NCI-H1436 (cell line): ENCODE results near the gene EML2.
"Not testable (repeated sequence)": the region's sequence is repeated elsewhere in the genome, so short reads cannot be mapped to it uniquely, and the experiment has no call there.

Source experiments
- DNase-seq: peaks from one replicate; lab custom pipeline; 2025; lab: John Stamatoyannopoulos, UW

EML2 gene

DNA sequence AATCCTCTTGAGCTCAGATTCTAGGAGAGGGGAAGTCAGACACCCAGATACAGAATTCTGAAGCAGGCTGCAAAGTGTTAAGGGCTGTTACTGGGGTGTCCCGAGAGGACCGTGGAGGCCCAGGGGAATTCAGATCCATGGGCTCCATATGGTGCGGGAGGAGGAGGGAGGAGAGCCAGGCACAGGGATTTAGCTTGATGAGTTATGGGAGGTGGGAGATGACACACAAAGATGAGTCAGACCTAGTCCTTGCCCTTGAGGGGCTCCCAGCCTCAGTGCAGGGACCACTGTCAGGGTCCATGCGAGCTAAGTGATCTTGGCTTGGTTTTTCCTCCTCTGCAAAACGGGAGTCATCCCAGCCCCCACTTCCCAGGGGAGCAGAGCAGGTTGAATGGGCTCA lies 14.4 kb upstream of the EML2 start:
- peak; percentile 23 for DNase-seq

DNA sequence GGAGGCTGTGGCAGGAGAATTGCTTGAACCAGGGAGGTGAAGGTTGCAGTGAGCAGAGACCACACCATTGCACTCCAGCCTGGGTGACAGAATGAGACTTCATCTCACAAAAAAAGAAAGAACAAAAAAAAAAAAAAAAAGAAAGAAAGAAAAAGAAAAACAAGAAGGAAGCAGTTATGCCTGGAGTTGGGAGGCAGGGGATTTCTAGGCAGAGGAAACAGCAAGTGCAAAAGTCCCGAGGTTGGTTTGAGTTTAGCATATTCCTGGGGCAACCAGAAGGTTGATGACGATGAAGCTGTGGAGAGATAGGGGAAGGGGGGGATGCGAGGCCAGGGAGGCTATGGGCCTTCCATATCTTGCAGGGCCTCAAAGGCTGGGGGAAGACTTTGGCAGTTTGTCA lies 11.5 kb upstream of the EML2 start:
- DNase-seq = no peak

DNA sequence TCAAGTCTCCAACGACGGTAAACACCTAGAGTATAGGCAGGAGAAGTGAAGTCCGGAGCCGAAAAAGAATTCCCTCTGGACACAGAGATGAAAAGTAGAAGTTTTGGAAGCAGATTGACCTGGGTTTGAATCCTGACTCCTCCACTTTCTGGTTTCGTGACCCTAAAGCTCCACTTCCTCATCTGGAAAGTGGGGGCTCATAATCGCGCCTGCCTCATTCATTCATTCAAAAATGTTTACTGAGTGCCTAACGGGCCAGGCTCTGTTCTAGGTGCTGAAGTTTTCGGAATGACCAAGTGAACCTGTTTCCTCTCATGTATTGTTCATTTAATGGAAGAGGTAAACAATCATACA lies 7.1 kb upstream of the EML2 start:
- no peak for DNase-seq

DNA sequence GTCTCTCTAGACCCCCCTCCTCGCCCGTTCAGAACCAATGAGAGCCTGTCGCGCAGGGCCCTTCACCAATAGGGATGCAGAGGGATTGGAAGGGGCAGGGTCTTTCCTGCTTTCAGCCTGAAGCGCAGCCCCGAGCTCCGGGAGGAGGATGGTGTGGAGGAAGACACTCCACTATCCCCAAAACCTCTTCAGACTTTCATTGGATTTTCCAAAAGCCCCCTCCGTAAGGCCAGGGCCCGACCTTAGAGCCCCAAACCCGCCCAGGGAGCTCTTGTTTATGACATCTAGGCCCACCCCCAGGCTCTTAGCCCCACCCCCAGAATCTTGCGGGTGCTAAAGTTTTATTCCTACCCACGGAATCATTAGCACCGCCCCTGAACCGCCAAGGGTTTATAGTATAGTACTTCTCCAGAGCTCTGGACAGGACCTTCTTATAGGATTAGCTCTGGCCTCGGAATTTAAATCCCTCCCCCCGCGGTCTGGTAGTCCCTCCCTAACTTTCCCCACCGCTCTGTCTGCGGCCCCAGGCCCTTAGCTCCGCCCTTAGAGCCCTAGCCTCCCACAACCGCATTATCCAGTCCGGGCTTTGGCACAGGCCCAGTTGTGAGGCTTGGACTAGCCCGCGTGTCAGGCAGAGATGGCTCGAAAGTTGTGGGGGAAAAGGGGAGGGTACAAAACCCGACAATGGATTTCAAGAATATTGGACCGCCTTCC lies 6.6 kb upstream of the EML2 start:
- DNase-seq = peak; percentile 83

DNA sequence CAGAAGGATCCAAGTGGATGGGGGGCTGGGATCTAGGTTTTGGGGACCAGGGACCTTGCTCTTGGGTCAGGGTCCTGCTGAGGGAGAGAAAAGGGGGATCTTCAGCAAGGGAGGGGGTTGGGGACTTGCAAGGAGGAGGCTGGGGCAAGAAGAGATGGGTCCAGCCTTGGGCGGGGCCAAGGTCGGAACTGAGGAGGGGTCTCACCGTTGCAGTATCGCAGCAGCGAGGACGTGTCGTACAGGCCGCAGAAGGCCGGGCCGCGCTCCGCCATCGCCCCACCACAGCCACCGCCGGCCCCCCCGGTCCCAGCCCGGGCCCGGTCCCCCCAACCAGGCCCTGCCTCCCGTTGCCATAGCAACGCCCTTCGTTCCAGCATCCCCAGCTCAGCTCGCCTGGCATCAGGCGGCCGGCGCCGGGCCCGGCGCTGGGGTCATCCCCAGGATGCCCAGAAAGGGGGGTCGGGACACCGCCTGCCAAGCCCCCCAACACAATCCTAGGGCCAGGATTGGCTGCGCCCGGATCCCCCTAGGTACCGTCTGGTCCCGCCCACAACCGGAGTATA lies 6.0 kb upstream of the EML2 start:
- DNase-seq = no peak

DNA sequence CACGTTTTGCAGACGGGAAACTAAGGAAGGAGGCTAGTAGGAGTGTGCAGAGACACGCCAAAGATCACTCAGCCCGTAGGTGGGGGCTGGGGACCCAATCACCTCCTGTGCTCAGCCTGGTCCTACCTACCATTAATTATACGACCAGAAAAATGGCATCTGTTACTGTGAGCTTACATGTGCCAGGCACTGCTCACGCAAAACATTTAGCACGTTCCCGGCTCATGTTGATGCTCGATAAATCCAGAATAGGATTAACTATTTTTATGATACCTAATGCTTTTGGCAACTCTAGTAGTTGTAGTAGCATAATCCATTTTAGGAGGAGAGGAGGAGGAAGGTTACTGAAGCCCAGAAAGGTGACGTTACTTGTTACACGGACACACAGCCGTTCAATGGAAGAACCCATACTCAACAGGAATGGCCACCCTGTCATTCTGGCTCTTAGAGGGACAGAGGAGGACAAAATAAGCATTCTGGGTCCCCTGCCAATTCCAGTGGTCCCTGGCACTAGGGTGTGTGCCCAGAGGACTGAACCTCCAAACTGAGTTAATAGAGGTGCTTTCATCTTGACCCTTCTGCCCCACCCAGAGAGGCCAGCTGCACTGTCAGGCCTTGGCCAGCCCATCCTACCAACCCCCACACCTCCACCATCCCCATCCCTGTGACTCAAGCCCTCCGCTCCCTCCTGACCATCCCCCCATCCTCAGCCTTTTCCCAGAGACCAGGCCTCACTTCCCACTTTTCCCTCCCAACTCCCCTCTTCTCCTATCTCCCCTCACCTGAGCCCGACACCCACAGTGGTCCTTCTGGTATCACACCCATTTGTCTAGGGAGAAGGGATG lies 5.0 kb upstream of the EML2 start:
- DNase-seq = no peak

DNA sequence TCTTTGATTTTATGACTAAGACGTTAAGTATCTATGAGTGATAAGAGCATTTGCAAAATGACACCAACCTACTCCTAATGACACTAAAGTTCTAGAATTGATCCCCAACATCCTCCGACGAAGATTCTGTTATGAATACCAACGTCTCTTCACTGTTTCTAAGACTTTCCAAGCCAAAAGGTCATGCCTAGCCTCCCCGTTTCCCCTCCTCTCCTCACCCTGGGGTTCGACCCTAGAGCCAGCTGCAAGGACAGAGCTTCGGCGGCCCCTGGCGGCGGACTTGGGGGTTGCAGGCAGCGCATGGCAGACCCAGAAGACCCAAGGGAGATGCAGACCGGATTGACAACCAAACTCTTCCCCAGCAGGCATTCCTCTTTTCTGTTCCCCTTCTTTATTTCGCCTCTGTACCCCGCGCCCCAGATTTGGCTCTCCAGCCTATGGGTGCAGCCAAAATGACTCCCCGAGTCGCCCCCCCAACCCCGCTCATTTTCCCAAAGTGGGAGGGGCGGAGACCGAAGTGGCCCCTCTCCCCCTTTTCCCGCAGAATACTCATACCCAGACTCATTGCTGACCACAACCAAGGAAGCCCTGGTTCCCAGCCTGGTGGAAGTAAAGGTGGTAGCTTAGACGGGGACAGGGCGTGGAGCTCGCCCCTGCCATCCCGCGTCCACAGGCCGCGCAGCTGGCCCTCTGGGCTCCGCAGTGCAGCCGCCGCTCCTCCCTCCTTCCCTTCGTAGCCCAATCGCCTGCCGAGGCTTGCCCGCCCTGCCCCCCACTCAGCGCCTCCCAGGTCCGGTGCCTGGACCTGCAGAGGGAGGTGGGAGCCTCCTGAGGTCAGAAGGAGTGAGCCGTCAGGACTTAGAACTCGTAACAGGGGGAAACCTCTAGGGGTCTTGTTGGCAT lies 4.1 kb upstream of the EML2 start:
- DNase-seq = peak; percentile 73

DNA sequence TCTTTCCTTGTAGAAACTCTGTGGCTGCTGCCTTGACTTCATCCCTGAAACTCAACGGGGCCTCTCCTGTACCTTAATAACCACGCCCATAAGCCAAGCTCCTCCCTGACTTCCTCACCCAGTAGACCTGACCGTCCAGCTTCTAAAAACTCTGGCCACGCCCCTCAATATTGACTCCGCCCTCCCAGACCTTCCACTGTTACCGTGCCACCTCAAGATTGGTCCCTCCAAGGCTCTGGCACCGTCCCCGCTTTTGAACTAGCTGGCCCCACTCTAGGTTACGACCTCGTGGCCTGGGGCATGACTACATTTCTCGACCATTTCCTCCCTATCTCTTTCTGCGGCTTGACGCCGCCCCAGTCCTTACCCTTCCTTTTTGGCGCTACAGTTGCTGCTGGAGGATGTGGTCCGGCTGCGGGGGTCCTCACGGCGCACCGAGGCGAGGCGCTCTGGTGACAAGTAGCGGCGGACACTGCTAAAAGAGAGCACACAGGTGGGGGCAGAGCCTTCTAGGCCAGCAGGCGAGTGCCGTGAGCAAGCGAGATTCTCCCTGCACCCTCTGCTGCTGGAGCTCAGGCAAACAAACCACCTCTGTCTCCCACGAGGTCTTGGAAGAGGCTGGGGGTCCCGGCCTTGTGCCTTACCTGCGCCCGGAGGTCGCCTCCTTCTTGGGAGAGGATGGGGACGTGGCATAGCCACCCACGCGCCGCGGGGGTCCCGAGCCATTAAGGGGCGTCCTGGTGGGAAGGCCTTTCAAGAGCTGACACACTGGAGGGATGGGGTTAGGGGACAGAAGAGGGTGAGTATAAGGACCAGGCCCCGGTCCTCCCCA lies 2.3 kb upstream of the EML2 start:
- DNase-seq = peak; percentile 73

DNA sequence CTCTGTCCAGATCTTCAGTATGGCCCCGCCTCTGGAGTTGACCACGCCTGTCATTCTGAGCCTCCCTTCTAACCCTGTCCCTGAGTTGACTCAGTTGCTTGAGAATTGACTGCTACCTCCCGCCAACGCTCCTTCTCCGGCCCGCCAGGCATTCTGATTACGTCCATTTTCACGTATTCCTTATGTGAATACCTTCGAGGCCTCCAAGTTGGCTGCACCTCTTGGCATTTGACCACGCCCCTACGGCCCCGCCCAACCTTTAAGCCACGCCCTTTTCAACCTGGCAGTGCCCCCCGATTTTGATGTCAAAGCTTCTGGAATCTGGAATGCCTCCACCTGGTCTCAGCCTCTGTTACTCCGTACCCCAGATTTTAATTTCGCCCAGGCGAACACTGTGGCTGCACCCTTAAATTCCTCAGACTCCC lies 1.7 kb upstream of the EML2 start:
- no peak for DNase-seq

DNA sequence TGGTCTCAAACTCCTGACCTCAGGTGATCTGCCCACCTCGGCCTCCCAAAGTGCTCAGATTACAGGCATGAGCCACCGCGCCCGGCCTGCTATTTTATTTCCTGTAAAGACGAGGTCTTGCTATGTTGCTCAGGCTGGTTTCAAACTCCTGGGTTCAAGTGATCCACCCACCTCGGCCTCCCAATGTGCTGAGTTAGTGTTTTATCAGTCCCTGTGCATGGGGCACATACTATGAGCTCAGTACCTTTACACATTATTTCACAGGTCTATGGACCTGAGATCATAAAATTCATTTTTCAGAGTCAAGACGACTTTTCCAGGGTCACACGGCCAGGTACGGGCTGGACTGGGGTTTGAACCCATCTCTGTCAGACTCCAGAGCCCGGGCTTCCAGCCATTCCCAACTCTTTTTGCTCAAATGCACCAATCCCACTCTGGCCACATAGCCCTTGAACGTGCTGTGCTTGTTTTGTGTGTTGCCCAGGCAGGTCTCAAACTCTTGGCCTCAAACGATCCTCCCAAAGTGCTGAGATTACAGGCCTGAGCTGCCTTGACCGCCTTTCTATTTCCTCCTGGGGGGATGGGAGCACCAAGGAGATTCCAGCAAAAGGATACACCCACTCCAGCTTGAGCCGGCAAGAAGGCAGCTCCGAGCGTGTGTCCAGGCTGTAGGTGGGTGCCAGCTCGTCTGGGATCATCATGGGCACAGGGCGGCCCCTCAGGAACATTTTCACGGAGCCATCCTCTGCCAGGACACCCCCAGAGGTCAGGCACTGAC lies 1.1 kb downstream of the EML2 start:
- no peak for DNase-seq

DNA sequence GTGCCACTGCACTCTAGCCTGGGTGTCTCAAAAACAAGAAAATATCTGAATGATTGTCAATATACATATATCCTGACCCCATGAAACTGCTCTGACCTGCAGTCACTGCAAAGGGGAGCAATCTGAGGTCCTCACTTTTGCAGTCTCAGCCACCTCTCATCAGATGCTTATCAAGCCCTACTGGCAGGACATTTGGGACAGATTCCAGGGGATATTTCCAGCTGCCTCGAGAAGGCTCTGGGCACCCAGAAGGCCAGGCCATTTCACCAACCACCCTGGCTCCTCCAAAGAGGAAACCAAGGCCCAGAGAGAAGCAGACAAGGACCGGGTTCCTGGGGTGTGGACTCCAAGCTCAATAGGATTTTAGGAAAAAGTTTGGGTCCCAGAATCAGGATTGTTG lies 2.3 kb downstream of the EML2 start:
- no peak for DNase-seq

DNA sequence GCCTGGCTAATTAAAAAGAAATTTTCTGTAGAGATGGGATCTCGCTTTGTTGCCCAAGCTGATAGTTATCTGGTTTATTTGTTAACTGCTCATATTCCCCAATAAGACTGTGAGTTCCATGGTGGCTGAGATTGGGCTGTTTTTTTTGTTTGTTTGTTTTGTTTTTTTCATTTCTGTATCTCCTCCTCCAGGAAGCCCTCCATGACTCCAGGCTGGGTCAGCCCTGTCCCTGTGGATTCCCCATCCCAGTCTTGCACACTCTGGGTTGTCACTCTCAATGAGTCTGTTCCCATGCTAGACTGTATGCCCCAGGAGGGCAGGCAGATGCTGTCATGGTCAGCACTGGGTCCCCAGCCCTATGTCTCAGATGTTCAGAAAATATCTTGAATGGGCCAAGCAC lies 2.9 kb downstream of the EML2 start:
- no peak for DNase-seq

DNA sequence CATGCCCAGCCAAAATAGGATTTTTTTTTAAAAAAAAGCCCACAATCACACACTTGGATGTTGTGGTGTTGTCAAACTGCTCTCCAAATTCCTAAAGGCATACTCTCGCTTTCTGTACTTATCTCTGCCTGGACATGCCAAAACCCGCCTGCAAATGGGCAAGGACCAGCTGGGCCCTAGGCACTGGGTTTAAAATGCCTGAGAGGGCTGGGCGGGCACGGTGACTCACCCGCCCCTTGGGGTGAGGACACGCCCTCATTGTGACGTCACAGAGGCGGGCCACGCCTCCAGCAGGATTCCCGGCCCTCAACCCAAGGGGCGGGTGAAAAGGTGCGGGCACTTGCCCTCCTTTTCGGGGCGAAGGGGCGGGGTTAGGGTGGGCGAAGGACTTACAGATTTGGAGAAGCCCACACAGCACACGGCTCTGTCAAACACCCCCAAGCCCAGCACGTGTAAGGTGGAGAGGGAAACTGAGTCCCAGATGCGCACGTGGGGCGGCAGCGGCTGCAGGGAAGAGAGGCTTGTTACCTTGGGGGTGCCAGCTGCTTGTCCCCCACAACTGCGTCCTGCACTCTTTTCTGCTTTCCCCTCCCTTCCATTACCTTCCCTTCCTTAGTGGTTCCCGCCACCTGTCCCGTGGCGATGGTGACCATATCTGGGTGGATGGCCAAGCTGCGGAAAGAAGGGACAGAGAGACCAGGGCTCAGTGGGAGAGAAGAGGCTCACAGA lies 6.6 kb downstream of the EML2 start:
- DNase-seq = peak; percentile 44

DNA sequence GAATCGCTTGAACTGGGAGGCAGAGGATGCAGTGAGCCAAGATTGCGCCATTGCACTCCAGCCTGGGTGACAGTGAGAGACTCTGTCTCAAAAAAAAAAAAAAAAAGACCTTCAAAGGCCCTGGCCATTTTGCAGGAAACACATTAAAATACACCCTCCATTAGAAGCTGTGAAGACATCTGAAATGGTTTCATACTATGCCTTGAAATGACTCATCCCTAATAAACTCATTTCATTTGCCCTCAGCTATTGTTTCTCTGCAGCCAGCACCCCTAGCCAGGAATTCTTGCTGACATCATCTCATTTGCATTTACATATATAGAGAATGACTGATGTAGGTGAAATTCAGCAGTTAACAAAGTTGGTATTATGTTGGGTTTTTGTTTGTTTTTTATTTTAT lies 8.7 kb downstream of the EML2 start:
- DNase-seq = no peak

DNA sequence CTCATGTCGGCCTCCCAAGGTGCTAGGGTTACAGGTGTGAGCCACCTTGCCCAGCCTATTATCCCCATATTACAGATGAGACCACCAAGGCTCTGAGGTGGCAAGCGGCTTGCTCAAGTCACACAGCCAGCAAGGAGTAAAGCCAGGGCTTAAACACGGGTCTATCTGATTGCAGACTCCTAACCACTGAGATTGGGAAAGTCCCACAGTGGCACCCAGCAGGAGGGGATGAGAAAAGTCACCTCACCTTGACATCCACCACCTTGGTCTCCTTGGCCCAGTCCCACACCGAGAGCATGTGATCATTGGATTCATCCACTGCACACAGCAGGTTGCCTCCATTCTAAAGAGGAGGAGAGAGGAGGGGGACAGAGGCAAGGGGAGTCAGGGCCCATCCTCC lies 9.5 kb downstream of the EML2 start:
- DNase-seq = no peak

DNA sequence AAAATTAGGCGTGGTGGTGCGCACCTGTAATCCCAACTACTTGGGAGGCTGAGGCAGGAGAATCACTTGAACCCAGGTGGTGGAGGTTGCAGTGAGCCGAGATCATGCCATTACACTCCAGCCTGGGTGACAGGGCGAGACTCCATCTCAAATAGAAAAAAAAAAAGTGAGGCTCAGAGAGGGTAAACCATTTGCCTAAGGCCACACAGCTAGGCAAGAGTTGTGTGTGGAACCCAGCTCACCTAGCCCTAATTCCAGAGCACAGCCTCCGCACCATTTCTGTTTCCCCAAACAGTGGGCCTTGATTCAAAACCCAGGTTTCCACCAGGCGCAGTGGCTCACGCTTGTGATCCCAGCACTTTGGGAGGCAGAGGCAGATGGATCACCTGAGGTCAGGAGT lies 11.0 kb downstream of the EML2 start:
- not testable (repeated sequence) for DNase-seq

DNA sequence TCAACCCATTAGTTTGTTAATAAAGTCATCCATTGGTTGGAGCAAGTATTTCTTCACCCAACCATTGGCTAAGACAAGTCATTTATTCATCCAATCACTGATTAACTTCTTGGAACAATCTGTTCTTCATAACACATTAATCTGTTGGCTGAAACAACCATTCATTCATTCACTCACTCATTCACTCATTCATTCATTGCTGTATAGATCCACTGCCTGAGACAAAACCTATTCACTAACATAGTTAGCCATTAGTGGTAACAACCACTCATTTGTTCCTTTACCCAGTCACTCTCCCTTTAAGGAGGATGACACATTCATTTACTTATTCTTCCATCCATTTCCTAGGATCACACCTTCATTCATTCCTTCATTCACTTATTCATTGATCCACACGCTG lies 15.2 kb downstream of the EML2 start:
- DNase-seq = no peak

DNA sequence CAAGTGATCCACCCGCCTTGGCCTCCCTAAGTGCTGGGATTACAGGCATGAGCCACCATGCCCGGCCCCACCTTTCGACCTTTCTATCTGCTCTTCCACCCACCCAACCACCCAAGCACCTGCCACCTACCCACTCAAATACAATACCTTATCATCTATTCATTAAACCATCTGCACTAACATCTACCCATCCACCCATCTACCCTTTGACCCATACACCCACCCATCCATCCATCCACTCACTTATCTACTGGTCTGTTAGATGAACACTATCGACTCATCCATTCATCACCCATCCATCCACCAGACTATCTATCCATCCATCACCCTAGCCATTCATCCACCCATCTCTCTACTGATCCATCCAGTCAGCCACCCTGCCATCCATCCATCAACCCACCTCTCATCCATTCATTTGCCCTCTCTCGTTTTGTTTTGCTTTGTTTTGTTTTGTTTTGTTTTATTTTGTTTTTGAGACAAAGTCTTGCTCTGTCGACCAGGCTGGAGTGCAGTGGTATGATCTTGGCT lies 17.2 kb downstream of the EML2 start:
- DNase-seq = no peak

DNA sequence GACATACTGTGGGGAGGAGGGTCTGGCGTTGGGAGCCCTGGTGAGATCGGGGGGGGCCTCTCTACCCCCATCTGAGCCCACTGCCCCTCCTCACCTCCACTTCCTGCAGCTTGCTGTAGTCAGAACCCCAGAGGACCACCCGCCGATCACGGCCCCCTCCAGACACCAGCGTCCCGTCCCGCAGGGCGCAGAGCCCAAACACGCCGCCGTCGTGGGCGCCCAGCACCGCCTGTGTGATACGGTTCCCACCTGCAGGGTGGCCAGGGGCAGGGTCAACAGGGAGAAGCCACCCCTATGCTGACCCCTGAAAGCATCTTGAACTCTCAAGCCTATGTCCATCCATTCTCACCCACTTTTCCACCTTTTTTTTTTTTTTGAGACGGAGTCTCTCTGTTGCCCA lies 17.8 kb downstream of the EML2 start:
- DNase-seq = no peak

DNA sequence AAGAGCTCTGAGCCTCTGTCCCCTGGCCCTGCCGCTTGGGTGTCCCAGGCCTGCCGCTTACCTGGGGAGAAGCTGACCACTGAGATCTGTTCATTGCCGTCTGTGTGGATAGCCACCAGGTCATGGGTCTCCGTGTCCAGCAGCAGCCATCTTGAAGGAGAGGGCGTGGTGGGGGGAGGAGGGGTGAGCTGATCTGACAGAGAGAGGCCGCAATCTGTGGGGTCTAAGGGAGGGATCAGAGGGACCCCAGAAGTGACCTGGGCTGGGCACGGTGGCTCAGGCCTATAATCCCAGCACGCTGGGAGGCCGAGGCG lies 22.5 kb downstream of the EML2 start:
- DNase-seq = no peak
